Stimulated activated CD8-positive, alpha-beta memory T cell treated with anti-CD3 and anti-CD28 coated beads, Interleukin-15, amount 100 ng/mL, for 4 hours (primary cell): ENCODE measurements around the gene NCOA3.
A peak's percentile ranks its signal among the peaks of the same experiment; 100 is the strongest.
"Not testable (repeated sequence)": the region's sequence is repeated elsewhere in the genome, so short reads cannot be mapped to it uniquely, and the experiment has no call there.

Experiments used
- DNase-seq, 2 donors: peaks; one replicate each; pipeline ENCODE4 v3.0.0-alpha.2; 2020; ENCODE audit warnings: low read depth in 2 of 2

Gene NCOA3

DNA sequence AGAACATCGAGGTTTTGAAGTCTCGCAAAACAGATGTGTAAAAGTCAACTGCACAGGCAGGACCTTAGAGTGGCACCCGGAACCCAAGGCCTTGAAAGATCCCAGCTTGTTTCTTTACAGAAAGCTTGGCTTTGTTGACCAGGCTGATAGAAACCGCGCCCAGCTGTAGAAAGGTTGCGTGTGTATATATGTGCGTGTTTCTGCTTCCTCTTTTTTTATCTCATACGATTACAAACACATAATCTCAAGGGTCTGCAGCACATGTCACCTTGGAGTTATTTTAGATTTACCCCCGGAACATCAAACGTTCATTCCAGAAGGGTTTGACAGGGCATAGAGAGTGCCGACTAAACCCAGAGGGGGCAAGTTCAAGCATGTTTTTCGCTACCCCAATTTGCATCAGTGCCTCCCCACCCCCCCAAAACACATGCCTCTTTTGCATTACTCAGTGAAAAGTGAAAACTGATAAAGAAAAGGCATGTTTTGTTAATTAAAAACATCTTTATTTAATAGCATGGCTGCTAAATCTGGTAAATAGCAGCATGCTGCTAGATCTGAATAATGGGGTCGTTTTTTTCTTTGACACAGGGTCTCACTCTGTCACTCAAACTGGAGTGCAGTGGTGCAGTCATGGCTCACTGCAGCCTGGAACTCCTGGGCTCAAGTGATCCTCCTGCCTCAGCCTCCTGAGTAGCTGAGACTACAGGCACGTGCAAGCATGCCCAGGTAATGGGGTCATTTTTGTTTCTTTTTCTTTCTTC lies 33.2 kb upstream of the NCOA3 start:
- DNase-seq, result no peak

DNA sequence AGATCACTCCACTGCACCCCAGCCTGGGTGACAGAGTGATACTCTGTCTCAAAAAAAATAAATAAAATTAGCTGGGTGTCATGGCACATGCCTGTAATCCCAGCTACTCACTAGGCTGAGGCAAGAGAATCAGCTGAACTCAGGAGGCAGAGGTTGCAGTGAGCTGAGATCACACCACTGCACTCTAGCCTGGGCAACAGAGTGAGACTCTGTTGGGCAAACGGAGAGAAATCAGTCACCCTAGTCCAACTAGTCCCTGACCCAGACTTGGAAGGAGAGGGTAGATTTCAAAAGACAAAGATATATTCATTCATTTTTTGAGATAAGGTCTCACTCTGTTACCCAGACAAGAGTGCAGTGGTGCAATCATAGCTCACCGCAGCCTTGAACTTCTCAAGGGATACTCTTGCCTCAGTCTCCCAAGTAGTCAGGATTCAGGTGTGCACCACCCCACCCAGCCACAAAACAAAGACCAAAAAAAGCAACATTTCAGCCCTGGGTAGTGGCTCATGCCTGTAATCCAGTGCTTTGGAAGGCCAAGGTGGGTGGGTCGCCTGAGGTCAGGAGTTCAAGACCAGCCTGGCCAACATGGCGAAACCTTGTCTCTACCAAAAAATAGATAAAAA lies 26.2 kb upstream of the NCOA3 start:
- DNase-seq, result no peak

DNA sequence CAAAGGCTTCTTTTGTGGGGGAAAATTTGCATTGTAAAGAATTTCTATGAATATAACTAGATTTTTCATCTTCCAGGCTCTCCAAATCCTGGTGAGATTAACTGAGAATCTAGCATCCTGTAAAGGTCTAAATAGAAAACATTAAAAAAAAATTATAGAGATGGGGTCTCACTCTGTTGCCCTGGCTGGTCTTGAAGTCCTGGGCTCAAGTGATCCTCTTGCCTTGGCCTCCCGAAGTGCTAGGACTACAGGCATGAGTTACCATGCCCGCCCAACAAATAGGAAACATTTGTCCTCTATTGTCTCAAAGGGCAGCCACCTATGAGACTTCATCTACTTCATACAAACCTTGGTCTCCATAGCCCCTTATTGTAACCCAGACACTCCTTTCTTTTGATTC lies 25.2 kb upstream of the NCOA3 start:
- DNase-seq, result no peak

DNA sequence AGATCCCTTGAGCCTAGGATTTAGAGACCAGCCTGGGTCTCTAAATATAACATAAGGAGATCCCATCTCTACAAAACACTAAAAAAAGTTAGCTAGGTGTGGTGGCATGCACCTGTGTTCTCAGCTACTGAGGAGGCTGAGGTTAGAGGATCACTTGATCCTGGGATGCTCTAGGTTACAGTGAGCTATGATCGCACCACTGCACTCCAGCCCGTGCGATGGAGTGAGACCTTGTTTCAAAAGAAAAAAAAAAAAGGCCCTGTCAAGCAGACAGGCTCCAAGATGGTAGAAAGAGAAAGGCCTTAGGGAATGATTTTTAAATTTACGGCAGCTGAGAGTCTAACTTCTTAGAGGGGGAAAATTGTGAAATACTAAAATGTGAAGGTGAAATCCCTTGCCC lies 22.6 kb upstream of the NCOA3 start:
- no peak for DNase-seq

DNA sequence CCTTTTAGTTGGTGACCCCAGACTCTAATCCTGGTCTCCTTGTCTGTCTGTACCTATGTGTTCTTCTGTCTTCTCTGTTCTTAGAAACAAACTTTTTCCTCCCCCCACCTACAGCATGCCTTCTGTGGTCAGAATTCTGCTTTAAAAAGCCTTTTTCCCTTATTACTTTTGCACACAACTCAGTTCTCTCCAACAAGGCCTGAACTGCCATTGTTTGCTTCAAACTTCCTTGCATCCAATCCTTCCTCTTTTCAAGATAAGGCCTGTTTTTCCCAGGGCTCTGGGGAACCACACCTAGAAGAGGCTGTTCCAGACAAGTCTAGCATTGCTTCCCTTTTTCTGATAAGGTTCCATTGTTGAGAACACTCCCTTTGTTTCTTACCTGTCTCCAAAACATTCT lies 22.2 kb upstream of the NCOA3 start:
- DNase-seq, result no peak

DNA sequence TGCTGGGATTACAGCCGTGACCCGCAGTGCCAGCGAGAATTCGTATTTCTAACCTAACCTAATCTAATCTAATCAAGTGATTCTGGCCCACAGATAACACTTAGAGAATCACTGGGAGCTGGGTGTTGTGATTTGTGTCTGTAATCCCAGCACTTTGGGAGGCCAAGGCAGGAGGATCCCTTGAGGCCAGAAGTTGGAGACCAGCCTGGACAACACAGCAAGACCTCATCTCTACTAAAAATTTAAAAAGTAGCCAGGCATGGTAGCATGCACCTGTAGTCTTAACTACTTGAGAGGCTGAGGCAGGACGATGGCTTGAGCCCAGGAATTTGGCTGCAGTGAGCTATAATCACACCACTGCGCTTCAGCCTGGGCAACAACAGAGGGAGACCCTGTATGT lies 21.4 kb upstream of the NCOA3 start:
- DNase-seq, result no peak

DNA sequence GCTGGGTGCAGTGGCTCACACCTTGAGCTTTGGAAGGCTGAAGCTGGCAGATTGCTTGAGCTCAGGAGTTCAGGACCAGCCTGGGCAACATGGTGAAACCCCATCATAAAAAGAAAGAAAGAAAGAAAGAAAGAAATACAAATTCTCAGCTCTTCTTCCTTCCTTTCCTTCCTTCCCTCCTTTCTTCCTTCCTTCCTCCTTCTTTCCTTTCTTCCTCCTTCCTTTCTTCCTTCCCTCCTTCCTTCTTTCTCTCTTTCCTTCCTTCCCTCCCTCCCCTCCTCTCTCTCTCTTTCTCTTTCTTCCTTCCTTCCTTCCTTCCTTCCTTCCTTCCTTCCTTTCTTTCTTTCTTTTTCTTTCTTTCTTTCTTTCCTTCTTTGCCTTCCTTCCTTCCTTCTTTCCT lies 21.0 kb upstream of the NCOA3 start:
- DNase-seq, result no peak

DNA sequence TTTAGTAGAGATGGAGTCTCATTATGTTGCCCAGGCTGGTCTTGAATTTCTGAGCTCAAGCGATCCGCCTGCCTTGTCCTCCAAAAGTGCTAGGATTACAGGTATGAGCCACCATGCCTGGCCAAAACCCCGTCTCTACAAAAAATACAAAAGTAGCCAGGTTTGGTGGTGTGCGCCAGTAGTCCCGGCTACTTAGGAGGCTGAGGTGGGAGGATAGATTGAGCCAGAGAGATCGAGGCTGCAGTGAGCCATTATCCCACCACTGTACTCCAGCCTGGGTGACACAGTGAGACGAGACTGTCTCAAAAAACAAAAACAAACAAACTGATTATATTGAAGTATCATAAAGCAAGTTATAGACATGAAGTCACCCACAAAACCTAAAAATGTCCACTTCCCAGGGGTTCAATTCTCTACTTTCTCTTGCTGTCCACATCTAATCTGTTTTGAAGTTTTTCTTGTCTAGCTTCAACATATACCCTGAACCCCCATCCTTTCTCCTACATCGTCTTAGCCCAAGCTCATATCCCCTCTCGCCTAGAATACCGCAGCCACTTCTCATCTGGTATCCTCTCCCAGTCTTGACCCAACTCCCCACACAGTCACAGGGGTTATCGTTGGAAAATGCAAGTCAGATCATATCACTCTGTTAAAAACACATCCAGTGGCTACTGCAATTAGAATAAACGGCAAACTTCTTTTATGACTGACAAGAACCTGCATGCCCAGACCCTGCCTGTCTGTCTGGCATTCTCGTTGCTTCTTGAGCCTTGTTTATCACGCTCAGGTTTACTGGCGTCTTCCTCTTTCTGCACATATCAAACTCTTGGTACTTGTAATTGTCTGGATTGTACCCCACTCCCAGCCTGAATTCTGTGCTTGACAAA lies 20.1 kb upstream of the NCOA3 start:
- no peak for DNase-seq

DNA sequence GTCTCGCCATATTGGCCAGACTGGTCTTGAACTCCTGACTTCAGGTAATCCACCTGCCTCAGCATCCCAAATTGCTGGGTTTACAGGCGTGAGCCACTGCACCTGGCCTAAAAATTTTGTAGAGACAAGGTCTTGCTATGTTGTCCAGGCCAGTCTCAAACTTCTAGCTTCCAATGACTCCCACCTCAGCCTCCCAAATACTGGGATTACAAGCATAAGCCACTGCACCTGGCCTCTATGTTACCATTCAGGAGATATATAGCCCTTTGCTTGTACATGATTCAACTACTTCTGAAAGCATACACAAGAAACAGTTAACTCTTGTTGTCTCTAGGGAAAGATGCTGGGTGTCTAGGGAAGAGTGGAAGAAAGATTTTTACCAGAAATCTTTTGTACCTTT lies 19.0 kb upstream of the NCOA3 start:
- no peak for DNase-seq

DNA sequence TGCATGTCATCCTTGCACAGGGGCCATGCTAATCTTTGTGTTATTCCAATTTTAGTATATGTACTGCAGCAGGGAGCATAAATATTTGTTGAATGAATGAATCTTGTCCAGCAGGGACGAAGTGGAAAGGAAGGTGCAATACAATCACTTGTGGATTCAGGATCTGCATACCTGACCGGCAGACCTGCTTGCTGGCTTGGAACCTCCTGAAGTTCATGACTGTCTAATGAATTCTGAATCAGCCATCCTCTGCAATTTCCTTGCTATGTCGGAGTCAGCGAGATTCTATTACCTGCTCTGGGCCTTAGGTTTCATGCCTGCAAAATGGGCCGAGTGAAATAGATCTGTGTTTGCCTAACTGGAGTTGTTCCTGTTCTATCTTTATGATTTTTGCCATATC lies 17.4 kb upstream of the NCOA3 start:
- DNase-seq, result no peak

DNA sequence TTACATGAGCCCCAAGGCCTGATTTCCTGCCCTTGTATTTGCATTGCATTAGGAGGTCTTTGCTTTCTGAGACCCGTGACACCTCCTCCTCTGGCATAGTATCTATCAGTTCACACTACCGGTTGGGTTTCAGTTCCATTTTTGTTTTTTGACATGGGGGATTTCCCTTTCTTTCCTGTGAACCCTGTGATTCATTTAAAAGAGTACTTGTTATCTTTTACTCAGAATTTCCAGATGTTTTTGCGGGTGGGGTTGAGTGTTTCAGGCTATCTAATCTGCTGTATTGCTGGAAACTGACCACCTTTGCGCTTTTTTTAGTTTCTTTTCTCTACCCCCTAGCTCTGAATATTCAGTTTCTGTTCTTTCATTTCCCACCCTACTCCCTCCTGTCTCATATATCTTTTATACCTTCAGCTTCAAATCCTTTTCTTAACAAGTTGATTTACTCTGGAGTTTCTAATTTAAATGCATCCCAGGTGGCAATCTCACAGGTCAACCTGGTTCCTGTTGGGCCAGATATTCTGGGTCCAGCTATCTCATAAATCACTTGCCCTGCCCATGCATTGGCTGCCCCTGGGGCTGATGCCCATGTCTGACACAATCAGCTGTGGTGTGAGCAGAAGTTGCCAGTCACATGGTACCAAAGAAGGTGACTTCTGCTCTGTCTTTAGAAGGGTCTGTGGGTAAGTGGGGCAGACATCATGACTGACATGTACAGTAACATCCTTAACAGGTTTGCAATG lies 14.3 kb upstream of the NCOA3 start:
- peak; percentile 37 to 46 for DNase-seq

DNA sequence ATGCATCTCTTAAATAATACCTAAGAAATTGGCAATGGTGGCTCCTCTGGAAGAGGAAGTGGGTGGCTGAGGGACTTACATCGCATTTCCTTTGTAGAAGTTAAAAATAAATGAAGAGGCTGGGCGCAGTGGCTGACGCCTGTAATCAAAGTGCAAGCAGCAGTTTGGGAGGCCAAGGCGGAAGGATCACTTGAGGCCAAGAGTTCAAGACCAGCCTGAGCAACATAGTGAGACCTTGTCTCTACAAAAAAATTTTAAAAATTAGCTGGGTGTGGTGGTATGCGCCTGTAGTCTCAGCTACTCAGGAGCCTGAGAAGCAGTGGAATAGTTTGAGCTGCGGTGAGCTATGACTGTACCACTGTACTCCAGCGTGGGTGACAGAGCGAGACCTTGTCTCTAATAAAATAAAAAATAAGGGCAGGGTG lies 12.2 kb upstream of the NCOA3 start:
- no peak for DNase-seq

DNA sequence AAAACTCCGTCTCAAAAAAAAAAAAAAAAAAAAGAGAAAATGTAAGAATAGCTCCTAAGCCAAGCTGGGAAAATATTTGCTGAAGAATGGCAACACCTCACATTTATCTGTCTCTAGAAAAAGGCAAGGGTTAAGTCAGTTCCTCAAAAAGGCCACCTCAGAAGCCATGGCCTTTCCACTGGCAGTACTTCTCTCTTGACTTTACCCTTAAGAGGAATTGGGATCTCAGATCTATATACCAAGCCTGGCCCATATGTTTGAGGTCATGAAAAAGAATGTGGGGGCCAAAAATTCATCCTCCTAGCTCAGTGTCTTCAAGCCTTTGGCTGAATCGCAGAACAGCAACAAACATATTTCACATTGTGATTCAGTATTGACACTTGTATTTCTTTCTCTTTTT lies 10.9 kb upstream of the NCOA3 start:
- DNase-seq, result no peak

DNA sequence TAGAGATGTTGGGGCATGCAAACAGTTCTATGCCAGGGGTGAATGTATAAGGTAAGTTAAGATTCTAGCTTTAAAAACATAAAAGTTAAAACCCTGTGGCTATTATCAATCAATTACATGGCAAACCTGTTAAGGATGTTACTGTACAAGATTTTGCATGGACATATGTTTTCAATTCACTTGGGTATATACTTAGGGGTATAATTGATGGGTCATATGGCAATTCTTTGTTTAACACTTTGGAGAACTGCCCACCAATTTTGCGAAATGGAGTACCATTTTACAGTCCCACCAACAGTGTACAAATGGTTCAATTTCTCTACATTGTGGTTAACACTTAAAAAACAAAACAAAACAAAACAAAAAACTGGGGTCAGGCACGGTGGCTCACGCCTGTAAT lies 9.4 kb upstream of the NCOA3 start:
- DNase-seq, result no peak

DNA sequence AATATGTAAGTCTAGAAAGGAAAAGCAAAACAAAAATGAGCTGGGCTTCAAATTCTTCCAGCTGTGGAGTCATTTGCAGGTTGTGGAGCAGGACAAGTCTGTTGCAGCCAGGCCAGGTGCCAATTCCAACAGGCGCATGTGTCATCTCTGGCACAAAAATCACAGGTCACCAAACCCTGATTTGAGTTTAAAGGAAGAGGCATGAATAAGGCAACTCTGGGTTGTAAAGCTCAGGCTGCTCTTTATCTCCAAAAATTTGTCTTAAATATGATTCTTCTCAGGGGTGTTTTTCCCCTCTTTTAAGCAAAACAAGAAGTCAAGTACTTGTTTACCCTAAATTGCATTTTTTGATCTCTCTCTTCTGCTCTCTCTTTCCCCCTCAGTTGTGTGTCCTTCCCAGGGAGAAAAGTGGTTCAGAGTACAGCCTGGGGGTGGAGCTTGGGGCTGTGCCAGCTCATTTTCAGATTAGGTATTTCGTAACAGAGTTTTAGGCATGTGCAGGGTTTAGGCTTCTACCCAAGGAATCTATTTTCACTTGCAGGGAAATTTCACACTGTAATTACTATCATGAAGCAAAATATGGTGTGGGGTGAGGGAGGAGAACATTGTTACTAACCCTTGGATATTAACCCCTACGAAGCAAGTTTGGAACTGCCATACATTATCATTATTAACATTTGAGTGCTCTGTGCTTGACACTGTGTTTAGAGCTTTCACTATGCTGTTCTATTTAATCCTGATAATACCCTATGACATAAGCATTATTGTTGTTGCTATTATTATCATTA lies 8.3 kb upstream of the NCOA3 start:
- no peak for DNase-seq

DNA sequence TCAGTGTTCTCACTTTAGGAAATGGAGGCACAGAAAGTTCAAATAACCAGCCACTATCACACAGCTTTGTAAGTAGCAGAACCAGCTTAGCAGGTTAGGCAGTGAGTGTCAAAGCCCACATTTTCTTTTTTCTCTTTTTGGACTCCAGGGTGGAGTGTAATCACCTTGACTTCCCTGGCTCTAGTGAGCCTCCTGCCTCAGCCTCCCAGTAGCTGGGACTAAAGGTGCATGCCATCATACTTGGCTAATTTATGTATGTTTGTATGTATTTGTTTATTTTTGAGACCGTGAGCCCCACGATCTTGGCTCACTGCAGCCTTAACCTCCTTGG lies 7.8 kb upstream of the NCOA3 start:
- no peak for DNase-seq

DNA sequence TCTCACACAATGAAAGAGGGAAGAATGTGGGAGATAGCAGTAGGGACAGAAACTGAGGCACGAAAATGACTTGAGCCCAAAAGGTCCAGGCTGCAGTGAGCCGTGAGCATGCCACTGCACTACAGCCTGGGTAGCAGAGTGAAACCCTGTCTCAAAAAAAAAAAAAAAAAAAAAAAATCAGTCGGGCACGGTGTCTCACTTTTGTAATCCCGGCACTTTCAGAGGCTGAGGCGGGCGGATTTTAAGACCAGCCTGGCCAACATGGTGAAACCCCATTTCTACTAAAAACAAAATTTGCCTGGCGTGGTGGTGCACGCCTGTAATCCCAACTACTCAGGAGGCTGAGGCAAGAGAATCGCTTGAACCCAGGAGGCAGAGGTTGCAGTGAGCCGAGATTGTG lies 7.1 kb upstream of the NCOA3 start:
- DNase-seq, result not testable (repeated sequence)

DNA sequence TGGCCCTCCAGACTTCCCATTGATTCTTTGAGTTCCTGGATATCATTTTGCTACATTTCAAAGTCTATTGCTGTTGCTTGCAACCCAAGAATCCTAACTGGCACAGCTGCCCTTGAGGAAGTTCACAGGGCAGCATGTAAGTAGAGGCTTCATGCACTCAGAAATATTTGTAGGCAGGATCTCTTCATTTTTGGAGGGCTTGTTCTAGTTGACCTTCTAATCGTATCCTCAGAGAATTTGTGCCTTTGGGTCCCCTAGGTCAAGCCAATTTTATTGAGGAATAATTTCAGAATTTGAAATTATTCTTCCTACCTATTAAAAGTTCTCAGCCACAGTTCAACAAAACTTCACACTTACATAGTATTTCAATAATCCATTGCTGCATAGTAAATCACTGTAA lies 5.6 kb upstream of the NCOA3 start:
- no peak for DNase-seq

DNA sequence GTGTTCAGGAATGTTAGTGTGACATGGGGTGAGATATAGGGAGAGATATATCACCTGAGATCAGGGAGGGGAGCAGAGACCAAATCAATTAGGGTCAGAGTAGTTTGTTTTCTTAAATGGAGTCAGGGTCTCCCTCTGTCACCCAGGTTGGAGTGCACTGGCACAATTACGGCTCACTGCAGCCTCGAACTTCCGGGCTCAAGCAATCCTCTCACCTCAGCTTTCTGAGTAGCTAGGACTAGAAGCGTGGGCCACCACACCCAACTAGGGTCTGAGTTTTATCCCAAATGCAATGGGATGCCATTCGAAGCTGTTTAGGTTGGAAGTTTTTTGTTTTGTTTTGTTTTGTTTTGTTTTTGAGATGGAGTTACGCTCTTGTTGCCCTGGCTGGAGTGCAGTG lies 3.1 kb upstream of the NCOA3 start:
- DNase-seq, result no peak

DNA sequence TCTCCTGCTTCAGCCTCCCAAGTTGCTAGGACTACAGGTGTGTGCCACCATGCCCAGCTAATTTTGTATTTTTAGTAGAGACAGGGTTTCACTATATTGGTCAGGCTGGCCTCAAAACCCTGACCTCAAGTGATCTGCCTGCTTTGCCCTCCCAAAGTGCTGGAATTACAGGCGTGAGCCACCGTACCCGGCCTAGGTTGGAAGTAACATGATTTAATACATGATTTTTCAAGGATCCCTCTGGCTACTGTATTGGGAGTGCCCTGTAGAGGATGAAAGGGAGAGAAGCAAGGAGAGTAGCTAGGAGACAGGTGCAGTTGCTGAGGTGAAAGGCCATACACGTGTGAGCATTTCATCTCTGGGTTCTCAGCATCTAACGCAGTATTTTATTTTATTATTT lies 2.6 kb upstream of the NCOA3 start:
- DNase-seq, result no peak

DNA sequence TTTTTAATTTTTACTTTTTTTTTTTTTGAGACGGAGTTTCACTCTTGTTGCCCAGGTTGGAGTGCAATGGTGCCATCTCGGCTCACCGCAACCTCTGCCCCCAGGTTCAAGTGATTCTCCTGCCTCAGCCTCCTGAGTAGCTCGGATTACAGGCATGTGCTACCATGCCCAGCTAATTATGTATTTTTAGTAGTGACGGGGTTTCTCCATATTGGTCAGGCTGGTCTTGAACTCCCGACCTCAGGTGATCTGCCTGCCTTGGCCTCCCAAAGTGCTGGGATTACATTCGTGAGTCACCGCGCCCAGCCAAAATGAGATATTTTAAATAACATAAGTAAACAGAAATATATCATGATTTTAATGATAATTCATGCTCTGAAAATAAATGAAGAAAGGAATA lies 1.6 kb upstream of the NCOA3 start:
- DNase-seq, result not testable (repeated sequence)
